B cell (primary cell): Measurements from ENCODE around the gene ARMH3.

Source experiments
- EZH2 ChIP-seq: IDR thresholded peaks from 2 replicates; pipeline ENCODE4 v1.6.1; 2012; ENCODE audit warnings: borderline replicate concordance, low read depth, mild to moderate bottlenecking, moderate library complexity, low read length; ENCODE audit not compliant: insufficient read depth, poor library complexity, severe bottlenecking
- TF ChIP-seq, protein P1 (sequence below): fragments of 200-600 bp; IDR thresholded peaks from one replicate; pipeline ENCODE4 v1.8.0; 2022; ENCODE audit warnings: antibody characterized with exemption, mild to moderate bottlenecking

DNA sequence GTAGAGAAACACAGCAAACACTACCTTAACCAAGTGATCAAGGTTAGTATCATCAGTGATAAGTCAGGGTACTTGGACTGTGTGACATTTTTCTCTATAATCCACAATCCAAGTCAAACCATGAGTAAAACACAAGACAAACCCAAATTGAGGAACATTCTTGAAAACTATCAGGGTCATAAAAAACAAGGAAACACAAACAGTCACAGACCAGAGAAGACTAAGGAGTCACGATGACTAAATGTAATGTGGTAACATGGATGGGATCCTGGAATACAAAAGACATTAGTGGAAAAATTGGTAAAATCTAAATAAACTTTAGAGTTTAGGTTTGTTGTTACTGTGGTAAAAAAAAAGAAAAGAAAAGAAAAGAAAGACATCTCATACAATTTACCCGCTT is 103.8 kb downstream of the ARMH3 start:
- TF ChIP-seq, protein P1, sequence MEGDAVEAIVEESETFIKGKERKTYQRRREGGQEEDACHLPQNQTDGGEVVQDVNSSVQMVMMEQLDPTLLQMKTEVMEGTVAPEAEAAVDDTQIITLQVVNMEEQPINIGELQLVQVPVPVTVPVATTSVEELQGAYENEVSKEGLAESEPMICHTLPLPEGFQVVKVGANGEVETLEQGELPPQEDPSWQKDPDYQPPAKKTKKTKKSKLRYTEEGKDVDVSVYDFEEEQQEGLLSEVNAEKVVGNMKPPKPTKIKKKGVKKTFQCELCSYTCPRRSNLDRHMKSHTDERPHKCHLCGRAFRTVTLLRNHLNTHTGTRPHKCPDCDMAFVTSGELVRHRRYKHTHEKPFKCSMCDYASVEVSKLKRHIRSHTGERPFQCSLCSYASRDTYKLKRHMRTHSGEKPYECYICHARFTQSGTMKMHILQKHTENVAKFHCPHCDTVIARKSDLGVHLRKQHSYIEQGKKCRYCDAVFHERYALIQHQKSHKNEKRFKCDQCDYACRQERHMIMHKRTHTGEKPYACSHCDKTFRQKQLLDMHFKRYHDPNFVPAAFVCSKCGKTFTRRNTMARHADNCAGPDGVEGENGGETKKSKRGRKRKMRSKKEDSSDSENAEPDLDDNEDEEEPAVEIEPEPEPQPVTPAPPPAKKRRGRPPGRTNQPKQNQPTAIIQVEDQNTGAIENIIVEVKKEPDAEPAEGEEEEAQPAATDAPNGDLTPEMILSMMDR = no peak
- TF ChIP-seq EZH2 = no peak
